T-helper 1 cell treated with Interleukin-12 subunit alpha and Interleukin-12 subunit beta and Interleukin-4 antibody, amounts not matched to agents 30 μg/mL and 1 μg/mL, for 36 hours (primary cell): ENCODE data around the gene OXT.

ENCODE experiments used
- H3K27ac Mint-ChIP-seq: one replicate; pipeline ENCODE4 v1.8.0; 2021; ENCODE audit warnings: mild to moderate bottlenecking, mixed read lengths
- H3K27me3 Mint-ChIP-seq: one replicate; pipeline ENCODE4 v1.8.0; 2021; ENCODE audit warnings: low read depth, mixed read lengths
- H3K36me3 Mint-ChIP-seq: one replicate; pipeline ENCODE4 v1.8.0; 2021; ENCODE audit warnings: low read depth, mixed read lengths
- H3K4me1 Mint-ChIP-seq: one replicate; pipeline ENCODE4 v1.8.0; 2021; ENCODE audit warnings: low read depth, mixed read lengths
- H3K4me3 Mint-ChIP-seq: one replicate; pipeline ENCODE4 v1.8.0; 2021; ENCODE audit warnings: mild to moderate bottlenecking, moderate library complexity, mixed read lengths
- H3K9me3 Mint-ChIP-seq: one replicate; pipeline ENCODE4 v1.8.0; 2021; ENCODE audit warnings: mixed read lengths

The OXT gene

GRCh38 chr20:3085571-3086072 lies 14.2 kb downstream of the OXT start:
- no peaks in the 10 kb centered on the region for H3K36me3 Mint-ChIP-seq
- H3K27ac Mint-ChIP-seq: no peak overlapping the region
- no peaks in the 10 kb centered on the region for H3K9me3 Mint-ChIP-seq
- H3K27me3 Mint-ChIP-seq: peaks cover 54% of the 10 kb centered on the region
- H3K4me3 Mint-ChIP-seq: no peak overlapping the region
- peaks cover 5% of the 10 kb centered on the region for H3K4me1 Mint-ChIP-seq

- no peak overlapping the region for H3K27ac Mint-ChIP-seq
- H3K27me3 Mint-ChIP-seq: peaks cover 51% of the 10 kb centered on the region
- no peak overlapping the region for H3K4me3 Mint-ChIP-seq
- peaks cover 9% of the 10 kb centered on the region for H3K4me1 Mint-ChIP-seq
- H3K36me3 Mint-ChIP-seq: peaks cover 2% of the 10 kb centered on the region
- H3K9me3 Mint-ChIP-seq: no peaks in the 10 kb centered on the region
These were observed 16.6 kb downstream of the OXT start for GRCh38 chr20:3088031-3088430.

- H3K9me3 Mint-ChIP-seq: no peaks in the 10 kb centered on the region
- peaks cover 2% of the 10 kb centered on the region for H3K36me3 Mint-ChIP-seq
- peaks cover 32% of the 10 kb centered on the region for H3K27me3 Mint-ChIP-seq
- H3K4me3 Mint-ChIP-seq: no peak overlapping the region
- H3K27ac Mint-ChIP-seq: no peak overlapping the region
- peaks cover 6% of the 10 kb centered on the region for H3K4me1 Mint-ChIP-seq
These were observed 19.1 kb downstream of the OXT start for GRCh38 chr20:3090565-3090964.

- Mint-ChIP-seq H3K4me3 (peak overlapping the region; percentile 91), H3K36me3 (peaks cover 2% of the 10 kb centered on the region), H3K27ac (peak overlapping the region; percentile 84), H3K9me3 (no peaks in the 10 kb centered on the region), H3K27me3 (peaks cover 41% of the 10 kb centered on the region), H3K4me1 (peaks cover 6% of the 10 kb centered on the region)
These were observed 21.4 kb downstream of the OXT start for GRCh38 chr20:3092611-3093379.

- Mint-ChIP-seq H3K27me3 (peaks cover 44% of the 10 kb centered on the region), H3K4me1 (peaks cover 6% of the 10 kb centered on the region), H3K9me3 (no peaks in the 10 kb centered on the region), H3K36me3 (peaks cover 2% of the 10 kb centered on the region), H3K4me3 (no peak overlapping the region), H3K27ac (no peak overlapping the region)
These were observed 22.5 kb downstream of the OXT start for GRCh38 chr20:3093861-3094361.

- peaks cover 2% of the 10 kb centered on the region for H3K36me3 Mint-ChIP-seq
- H3K27ac Mint-ChIP-seq: no peak overlapping the region
- no peak overlapping the region for H3K4me3 Mint-ChIP-seq
- peaks cover 6% of the 10 kb centered on the region for H3K4me1 Mint-ChIP-seq
- no peaks in the 10 kb centered on the region for H3K9me3 Mint-ChIP-seq
- H3K27me3 Mint-ChIP-seq: peaks cover 37% of the 10 kb centered on the region
These were observed 23.6 kb downstream of the OXT start for GRCh38 chr20:3094848-3095629.

GRCh38 chr20:3100480-3100879 lies 29.1 kb downstream of the OXT start:
- no peak overlapping the region for H3K27ac Mint-ChIP-seq
- H3K9me3 Mint-ChIP-seq: no peaks in the 10 kb centered on the region
- peaks cover 30% of the 10 kb centered on the region for H3K27me3 Mint-ChIP-seq
- H3K36me3 Mint-ChIP-seq: no peaks in the 10 kb centered on the region
- H3K4me1 Mint-ChIP-seq: peaks cover 15% of the 10 kb centered on the region
- no peak overlapping the region for H3K4me3 Mint-ChIP-seq

- H3K4me1 Mint-ChIP-seq: peaks cover 15% of the 10 kb centered on the region
- H3K36me3 Mint-ChIP-seq: no peaks in the 10 kb centered on the region
- H3K4me3 Mint-ChIP-seq: no peak overlapping the region
These were observed 29.8 kb downstream of the OXT start for GRCh38 chr20:3101251-3101650.

GRCh38 chr20:3101737-3102574 lies 30.5 kb downstream of the OXT start:
- Mint-ChIP-seq H3K4me1 (peaks cover 15% of the 10 kb centered on the region), H3K27me3 (peaks cover 20% of the 10 kb centered on the region), H3K4me3 (no peak overlapping the region), H3K9me3 (no peaks in the 10 kb centered on the region), H3K27ac (no peak overlapping the region), H3K36me3 (no peaks in the 10 kb centered on the region)

More at GRCh38 chr20:3101251-3101650, 29.8 kb downstream of the OXT start:
- peaks cover 23% of the 10 kb centered on the region for H3K27me3 Mint-ChIP-seq
- no peak overlapping the region for H3K27ac Mint-ChIP-seq
- no peaks in the 10 kb centered on the region for H3K9me3 Mint-ChIP-seq

GRCh38 chr20:3102575-3103368 lies 31.4 kb downstream of the OXT start:
- H3K36me3 Mint-ChIP-seq: no peaks in the 10 kb centered on the region
- peaks cover 15% of the 10 kb centered on the region for H3K4me1 Mint-ChIP-seq
- no peaks in the 10 kb centered on the region for H3K9me3 Mint-ChIP-seq
- no peak overlapping the region for H3K27ac Mint-ChIP-seq
- peaks cover 20% of the 10 kb centered on the region for H3K27me3 Mint-ChIP-seq
- no peak overlapping the region for H3K4me3 Mint-ChIP-seq

- Mint-ChIP-seq H3K4me3 (no peak overlapping the region), H3K27ac (no peak overlapping the region)
These were observed 32.1 kb downstream of the OXT start for GRCh38 chr20:3103369-3104032.

GRCh38 chr20:3105256-3106137 lies 34.1 kb downstream of the OXT start:
- H3K4me3 Mint-ChIP-seq: no peak overlapping the region
- no peaks in the 10 kb centered on the region for H3K9me3 Mint-ChIP-seq
- H3K27me3 Mint-ChIP-seq: peaks cover 13% of the 10 kb centered on the region
- peaks cover 15% of the 10 kb centered on the region for H3K4me1 Mint-ChIP-seq
- H3K27ac Mint-ChIP-seq: no peak overlapping the region
- H3K36me3 Mint-ChIP-seq: no peaks in the 10 kb centered on the region

More at GRCh38 chr20:3103369-3104032, 32.1 kb downstream of the OXT start:
- no peaks in the 10 kb centered on the region for H3K9me3 Mint-ChIP-seq
- no peaks in the 10 kb centered on the region for H3K36me3 Mint-ChIP-seq
- H3K27me3 Mint-ChIP-seq: peaks cover 18% of the 10 kb centered on the region
- H3K4me1 Mint-ChIP-seq: peaks cover 15% of the 10 kb centered on the region
